ENCODE measurements around the gene CFAP221. TPM values are rescaled to one million over a fixed set of nuclear protein-coding genes. Genes with fewer than 3 reads are reported as not detected.
A peak's percentile ranks its signal among the peaks of the same experiment; 100 is the strongest.

Gene CFAP221
- total RNA-seq, 4 donors from 2014 or later, result 0.25 to 8.6 (median 0.66) TPM; not detected in 1

GRCh38 chr2:119512946-119513345 is 31.3 kb upstream of the CFAP221 start:
- Histone ChIP-seq H3K27me3 (peaks cover 24% of the 10 kb centered on the region), H3K4me3 (no peak overlapping the region), H3K27ac (no peak overlapping the region), H3K36me3 (no peaks in the 10 kb centered on the region), H3K4me1 (no peaks in the 10 kb centered on the region), H3K9me3 (no peaks in the 10 kb centered on the region)
- 100% methylated on average over 1 of the region's 1 CpG; no CpG with 5 or more reads in 1 of the 2 donors for WGBS, 2 donors (ENCODE audit: low coverage in 1 of 2)
- ATAC-seq, result no peak
- no peak for TF ChIP-seq POLR2A (IDR thresholded peaks at IDR 0.05)
- TF ChIP-seq, protein P1, sequence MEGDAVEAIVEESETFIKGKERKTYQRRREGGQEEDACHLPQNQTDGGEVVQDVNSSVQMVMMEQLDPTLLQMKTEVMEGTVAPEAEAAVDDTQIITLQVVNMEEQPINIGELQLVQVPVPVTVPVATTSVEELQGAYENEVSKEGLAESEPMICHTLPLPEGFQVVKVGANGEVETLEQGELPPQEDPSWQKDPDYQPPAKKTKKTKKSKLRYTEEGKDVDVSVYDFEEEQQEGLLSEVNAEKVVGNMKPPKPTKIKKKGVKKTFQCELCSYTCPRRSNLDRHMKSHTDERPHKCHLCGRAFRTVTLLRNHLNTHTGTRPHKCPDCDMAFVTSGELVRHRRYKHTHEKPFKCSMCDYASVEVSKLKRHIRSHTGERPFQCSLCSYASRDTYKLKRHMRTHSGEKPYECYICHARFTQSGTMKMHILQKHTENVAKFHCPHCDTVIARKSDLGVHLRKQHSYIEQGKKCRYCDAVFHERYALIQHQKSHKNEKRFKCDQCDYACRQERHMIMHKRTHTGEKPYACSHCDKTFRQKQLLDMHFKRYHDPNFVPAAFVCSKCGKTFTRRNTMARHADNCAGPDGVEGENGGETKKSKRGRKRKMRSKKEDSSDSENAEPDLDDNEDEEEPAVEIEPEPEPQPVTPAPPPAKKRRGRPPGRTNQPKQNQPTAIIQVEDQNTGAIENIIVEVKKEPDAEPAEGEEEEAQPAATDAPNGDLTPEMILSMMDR (IDR thresholded peaks at IDR 0.05), result no peak
- no peak for TF ChIP-seq POLR2AphosphoS5 (IDR thresholded peaks at IDR 0.05)
- TF ChIP-seq EP300 (IDR thresholded peaks at IDR 0.05), result no peak

GRCh38 chr2:119513832-119514231 is 30.4 kb upstream of the CFAP221 start:
- H3K36me3 ChIP-seq, result no peaks in the 10 kb centered on the region
- H3K4me3 ChIP-seq, result no peak overlapping the region
- no peaks in the 10 kb centered on the region for H3K4me1 ChIP-seq
- no peaks in the 10 kb centered on the region for H3K9me3 ChIP-seq
- no peak overlapping the region for H3K27ac ChIP-seq
- no peak for ATAC-seq
- H3K27me3 ChIP-seq, result peaks cover 24% of the 10 kb centered on the region
- TF ChIP-seq POLR2AphosphoS5 (IDR thresholded peaks at IDR 0.05) (no peak), POLR2A (IDR thresholded peaks at IDR 0.05) (no peak), EP300 (IDR thresholded peaks at IDR 0.05) (no peak)
- TF ChIP-seq, protein P1 (IDR thresholded peaks at IDR 0.05), result no peak
- WGBS, 2 donors (ENCODE audit: low coverage in 1 of 2), result 18 to 67% methylated on average over 1 of the region's 1 CpG

- ATAC-seq, result no peak
- H3K4me1 ChIP-seq, result peaks cover 0 to under 1% (median 0%) of the 10 kb centered on the region in 3 donors
- H3K27me3 ChIP-seq, result peaks cover 21% of the 10 kb centered on the region
- WGBS, 2 donors (ENCODE audit: low coverage in 1 of 2), result 56 to 67% methylated on average over 1 to 2 of the region's 2 CpGs
- TF ChIP-seq POLR2AphosphoS5 (IDR thresholded peaks at IDR 0.05) (no peak), EP300 (IDR thresholded peaks at IDR 0.05) (no peak), POLR2A (IDR thresholded peaks at IDR 0.05) (no peak)
- TF ChIP-seq, protein P1 (IDR thresholded peaks at IDR 0.05), result no peak
- no peak overlapping the region for H3K4me3 ChIP-seq
- H3K36me3 ChIP-seq, result no peaks in the 10 kb centered on the region
- H3K27ac ChIP-seq, result no peak overlapping the region
- no peaks in the 10 kb centered on the region for H3K9me3 ChIP-seq
These were observed 28.1 kb upstream of the CFAP221 start for GRCh38 chr2:119516121-119516520.

DNA sequence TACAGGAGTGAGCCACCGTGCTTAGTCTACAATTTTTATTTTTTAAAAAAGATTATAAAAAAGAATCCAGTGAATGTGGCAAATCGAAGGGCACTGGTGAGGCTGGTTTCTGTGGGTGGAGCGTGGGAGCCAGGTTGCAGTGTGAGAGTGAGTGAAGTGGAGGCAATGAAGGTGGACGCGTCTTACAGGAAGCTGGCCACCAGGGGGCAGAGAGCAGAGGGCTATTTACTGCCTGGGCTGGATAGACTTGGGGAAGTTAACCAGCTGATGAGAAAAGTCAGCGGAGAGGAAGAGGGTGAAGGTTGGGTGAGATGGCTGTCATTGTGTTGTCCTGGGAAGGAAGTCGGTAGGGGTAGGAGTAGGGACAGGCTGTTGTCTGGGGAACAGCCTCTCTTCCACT is 26.8 kb upstream of the CFAP221 start:
- Histone ChIP-seq H3K4me3 (no peak overlapping the region), H3K36me3 (no peaks in the 10 kb centered on the region), H3K27ac (no peak overlapping the region), H3K4me1 (peaks cover 0 to 12% (median 0%) of the 10 kb centered on the region in 3 donors), H3K9me3 (no peaks in the 10 kb centered on the region), H3K27me3 (peaks cover 30% of the 10 kb centered on the region)
- no peak for TF ChIP-seq EP300 (IDR thresholded peaks at IDR 0.05)
- TF ChIP-seq, protein P1 (IDR thresholded peaks at IDR 0.05), result peak in 1 of 4 experiments; percentile 47
- TF ChIP-seq POLR2AphosphoS5 (IDR thresholded peaks at IDR 0.05), result no peak
- TF ChIP-seq POLR2A (IDR thresholded peaks at IDR 0.05), result no peak
- WGBS, 2 donors (ENCODE audit: low coverage in 1 of 2), result 32 to 36% methylated on average over 4 to 7 of the region's 7 CpGs
- ATAC-seq, result no peak

GRCh38 chr2:119518401-119519056 is 25.7 kb upstream of the CFAP221 start:
- 76 to 98% methylated on average over 4 of the region's 10 CpGs for WGBS, 2 donors (ENCODE audit: low coverage in 1 of 2)
- Histone ChIP-seq H3K4me3 (no peak overlapping the region), H3K36me3 (no peaks in the 10 kb centered on the region), H3K9me3 (no peaks in the 10 kb centered on the region), H3K27ac (no peak overlapping the region), H3K27me3 (peaks cover 41% of the 10 kb centered on the region), H3K4me1 (peaks cover 0 to 13% (median 0%) of the 10 kb centered on the region in 3 donors)
- TF ChIP-seq, protein P1 (IDR thresholded peaks at IDR 0.05), result no peak
- TF ChIP-seq POLR2AphosphoS5 (IDR thresholded peaks at IDR 0.05) (no peak), EP300 (IDR thresholded peaks at IDR 0.05) (no peak), POLR2A (IDR thresholded peaks at IDR 0.05) (no peak)
- no peak for ATAC-seq

All from gastroesophageal sphincter (tissue), 4 donors.